SK-N-SH (cell line): ENCODE results near the gene TSACC.

Experiments
- FOXJ3 ChIP-seq: sonication (generic); formaldehyde crosslinking; IDR thresholded peaks from 2 replicates; pipeline ENCODE4 v1.5.1; 2020; ENCODE audit warnings: mild to moderate bottlenecking, missing genetic modification reagents
- NRF1 ChIP-seq: IDR thresholded peaks from 2 replicates; pipeline ENCODE4 v1.6.1; 2012; ENCODE audit warnings: low read depth, mild to moderate bottlenecking, low read length
- YY1 ChIP-seq: IDR thresholded peaks from 2 replicates; pipeline ENCODE4 v1.4.0; 2012; ENCODE audit warnings: low read depth, mild to moderate bottlenecking
- TF ChIP-seq, protein P1 (sequence below): fragments of 200-600 bp; sonication (generic); IDR thresholded peaks from 2 replicates; pipeline ENCODE4 v1.6.1; 2017; ENCODE audit warnings: antibody characterized with exemption, mild to moderate bottlenecking, moderate library complexity
- TF ChIP-seq, protein P2 (sequence below): IDR thresholded peaks from 2 replicates; pipeline ENCODE4 v1.6.1; 2012; ENCODE audit warnings: mild to moderate bottlenecking, low read depth, low read length, moderate library complexity

DNA sequence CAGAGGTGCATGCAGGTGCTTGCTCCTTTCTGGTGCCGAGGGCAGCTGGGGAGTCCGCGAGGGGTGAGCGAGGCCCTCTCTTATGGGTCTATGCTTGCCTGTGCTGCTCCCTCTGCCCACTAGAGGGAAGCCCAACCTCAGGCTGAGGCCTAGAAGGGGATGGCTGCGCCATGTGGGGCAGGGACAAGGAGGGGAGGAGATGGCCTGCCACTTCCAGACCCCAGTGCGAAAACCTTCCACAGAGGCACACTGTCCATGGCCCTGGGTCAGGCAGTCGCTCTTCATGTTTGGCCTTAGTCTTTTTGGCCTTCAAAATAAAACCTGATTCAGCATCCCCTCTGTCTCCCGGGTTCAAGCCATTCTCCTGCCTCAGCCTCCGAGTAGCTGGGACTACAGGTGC, 44.7 kb downstream of the TSACC start:
- no peak for TF ChIP-seq FOXJ3 (CRISPR knock-in tag)
- no peak for TF ChIP-seq YY1
- TF ChIP-seq, protein P1, sequence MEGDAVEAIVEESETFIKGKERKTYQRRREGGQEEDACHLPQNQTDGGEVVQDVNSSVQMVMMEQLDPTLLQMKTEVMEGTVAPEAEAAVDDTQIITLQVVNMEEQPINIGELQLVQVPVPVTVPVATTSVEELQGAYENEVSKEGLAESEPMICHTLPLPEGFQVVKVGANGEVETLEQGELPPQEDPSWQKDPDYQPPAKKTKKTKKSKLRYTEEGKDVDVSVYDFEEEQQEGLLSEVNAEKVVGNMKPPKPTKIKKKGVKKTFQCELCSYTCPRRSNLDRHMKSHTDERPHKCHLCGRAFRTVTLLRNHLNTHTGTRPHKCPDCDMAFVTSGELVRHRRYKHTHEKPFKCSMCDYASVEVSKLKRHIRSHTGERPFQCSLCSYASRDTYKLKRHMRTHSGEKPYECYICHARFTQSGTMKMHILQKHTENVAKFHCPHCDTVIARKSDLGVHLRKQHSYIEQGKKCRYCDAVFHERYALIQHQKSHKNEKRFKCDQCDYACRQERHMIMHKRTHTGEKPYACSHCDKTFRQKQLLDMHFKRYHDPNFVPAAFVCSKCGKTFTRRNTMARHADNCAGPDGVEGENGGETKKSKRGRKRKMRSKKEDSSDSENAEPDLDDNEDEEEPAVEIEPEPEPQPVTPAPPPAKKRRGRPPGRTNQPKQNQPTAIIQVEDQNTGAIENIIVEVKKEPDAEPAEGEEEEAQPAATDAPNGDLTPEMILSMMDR = peak; percentile 81
- no peak for TF ChIP-seq NRF1
- TF ChIP-seq, protein P2, sequence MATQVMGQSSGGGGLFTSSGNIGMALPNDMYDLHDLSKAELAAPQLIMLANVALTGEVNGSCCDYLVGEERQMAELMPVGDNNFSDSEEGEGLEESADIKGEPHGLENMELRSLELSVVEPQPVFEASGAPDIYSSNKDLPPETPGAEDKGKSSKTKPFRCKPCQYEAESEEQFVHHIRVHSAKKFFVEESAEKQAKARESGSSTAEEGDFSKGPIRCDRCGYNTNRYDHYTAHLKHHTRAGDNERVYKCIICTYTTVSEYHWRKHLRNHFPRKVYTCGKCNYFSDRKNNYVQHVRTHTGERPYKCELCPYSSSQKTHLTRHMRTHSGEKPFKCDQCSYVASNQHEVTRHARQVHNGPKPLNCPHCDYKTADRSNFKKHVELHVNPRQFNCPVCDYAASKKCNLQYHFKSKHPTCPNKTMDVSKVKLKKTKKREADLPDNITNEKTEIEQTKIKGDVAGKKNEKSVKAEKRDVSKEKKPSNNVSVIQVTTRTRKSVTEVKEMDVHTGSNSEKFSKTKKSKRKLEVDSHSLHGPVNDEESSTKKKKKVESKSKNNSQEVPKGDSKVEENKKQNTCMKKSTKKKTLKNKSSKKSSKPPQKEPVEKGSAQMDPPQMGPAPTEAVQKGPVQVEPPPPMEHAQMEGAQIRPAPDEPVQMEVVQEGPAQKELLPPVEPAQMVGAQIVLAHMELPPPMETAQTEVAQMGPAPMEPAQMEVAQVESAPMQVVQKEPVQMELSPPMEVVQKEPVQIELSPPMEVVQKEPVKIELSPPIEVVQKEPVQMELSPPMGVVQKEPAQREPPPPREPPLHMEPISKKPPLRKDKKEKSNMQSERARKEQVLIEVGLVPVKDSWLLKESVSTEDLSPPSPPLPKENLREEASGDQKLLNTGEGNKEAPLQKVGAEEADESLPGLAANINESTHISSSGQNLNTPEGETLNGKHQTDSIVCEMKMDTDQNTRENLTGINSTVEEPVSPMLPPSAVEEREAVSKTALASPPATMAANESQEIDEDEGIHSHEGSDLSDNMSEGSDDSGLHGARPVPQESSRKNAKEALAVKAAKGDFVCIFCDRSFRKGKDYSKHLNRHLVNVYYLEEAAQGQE = no peak
